Jurkat, Clone E6-1 (cell line): Measurements from ENCODE around the gene NXT2. TPM values are rescaled to one million over a fixed set of nuclear protein-coding genes. Genes with fewer than 3 reads are reported as not detected.
"Not testable (repeated sequence)": the region's sequence is repeated elsewhere in the genome, so short reads cannot be mapped to it uniquely, and the experiment has no call there.

Experiments
- DNase-seq: peaks from one replicate; pipeline ENCODE4 v3.0.0-alpha.2; 2011; ENCODE audit warnings: low read depth, low spot score
- H3K4me3 ChIP-seq: 2 replicates; pipeline ENCODE4 v1.5.1; 2011; ENCODE audit warnings: mild to moderate bottlenecking, low read length, control low read depth, moderate library complexity
- polyA plus RNA-seq: library from polyadenylated mRNA; unstranded; fragments of >200 nt; gene quantifications from one replicate; pipeline ENCODE4 v1.2.1, GENCODE V29; 2012; ENCODE audit warnings: missing spikeins; ENCODE audit not compliant: insufficient read length, insufficient read depth

Gene NXT2
- polyA plus RNA-seq, result 12.0 TPM

- peak; percentile 85 for DNase-seq
- H3K4me3 ChIP-seq, result peak within 1 kb of the TSS; percentile 73
Measured at GRCh38 chrX:109536439-109537323, at the start of gene NXT2. TSS of gene NXT2 (plus strand) at chrX:109536844. CDS start at chrX:109537007, 163 bp downstream.

- DNase-seq, result no peak
- H3K4me3 ChIP-seq, result no peak overlapping the region
Measured at GRCh38 chrX:109487640-109488039, 49.0 kb upstream of the NXT2 start.

GRCh38 chrX:109489174-109489573, 47.5 kb upstream of the NXT2 start:
- H3K4me3 ChIP-seq, result no peak overlapping the region
- no peak for DNase-seq

DNA sequence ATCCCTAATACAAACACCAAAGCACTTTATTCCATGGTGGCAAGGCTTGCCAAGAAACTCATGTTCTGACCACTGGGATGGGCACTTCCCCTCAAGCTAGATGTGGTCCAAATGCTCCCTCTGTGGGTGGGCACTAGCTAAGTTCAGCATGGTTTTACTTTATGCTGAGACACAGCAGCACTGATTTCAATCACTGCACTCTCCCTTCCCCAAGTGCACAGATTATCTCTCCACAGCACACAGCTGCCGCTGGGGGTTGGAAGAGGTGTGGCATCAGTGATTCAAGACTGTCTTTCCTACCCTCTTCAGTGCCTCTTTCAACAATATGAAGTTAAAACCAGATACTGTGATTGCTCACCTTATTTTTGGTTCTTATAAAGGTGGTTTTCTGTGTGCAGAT, 38.2 kb upstream of the NXT2 start:
- H3K4me3 ChIP-seq, result no peak overlapping the region
- no peak for DNase-seq

DNA sequence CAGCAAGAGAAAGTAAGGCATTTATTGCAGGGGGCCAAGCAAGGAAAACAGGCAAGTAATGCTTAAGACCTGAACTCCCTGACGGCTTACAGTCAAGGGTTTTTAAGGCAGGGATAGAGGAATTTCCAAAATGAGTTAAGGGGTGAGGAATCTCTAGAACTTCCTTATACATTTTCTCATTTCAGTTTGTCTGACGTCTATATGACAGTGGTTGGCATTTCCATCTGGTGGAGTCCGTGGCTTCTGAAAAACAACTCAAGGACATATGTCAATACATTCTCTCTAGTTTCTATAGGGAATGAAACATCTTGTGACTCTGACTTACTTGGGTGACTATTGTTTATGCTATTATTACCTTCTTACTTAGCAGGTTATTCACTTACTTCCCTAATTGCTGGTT, 35.5 kb upstream of the NXT2 start:
- H3K4me3 ChIP-seq, result no peak overlapping the region
- no peak for DNase-seq

GRCh38 chrX:109508915-109509314, 27.7 kb upstream of the NXT2 start:
- H3K4me3 ChIP-seq, result no peak overlapping the region
- DNase-seq, result no peak

GRCh38 chrX:109511113-109511512, 25.5 kb upstream of the NXT2 start:
- H3K4me3 ChIP-seq, result no peak overlapping the region
- no peak for DNase-seq

- DNase-seq, result no peak
- no peak overlapping the region for H3K4me3 ChIP-seq
Measured at GRCh38 chrX:109519001-109519400, 17.6 kb upstream of the NXT2 start.

GRCh38 chrX:109533005-109533404, 3.6 kb upstream of the NXT2 start:
- no peak overlapping the region for H3K4me3 ChIP-seq

DNA sequence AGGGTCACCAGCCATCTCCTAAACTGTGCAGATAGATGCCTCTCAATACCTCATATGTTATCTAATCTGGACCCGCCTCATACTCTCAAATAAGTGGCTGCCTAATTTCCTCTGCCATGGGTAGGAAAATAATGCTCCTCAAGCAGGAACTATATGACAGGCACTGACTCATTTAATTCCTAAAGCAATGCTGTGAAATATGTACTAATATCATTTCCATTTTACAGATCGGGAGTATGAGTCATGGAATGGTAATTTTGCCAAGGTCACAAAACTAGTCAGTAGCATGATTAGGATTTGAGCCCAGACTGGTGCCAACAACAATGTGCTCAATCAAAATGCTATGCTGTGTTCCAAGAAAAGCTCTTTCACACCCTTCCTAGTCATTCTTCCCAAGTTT, 3.0 kb upstream of the NXT2 start:
- no peak overlapping the region for H3K4me3 ChIP-seq

More at GRCh38 chrX:109533005-109533404, 3.6 kb upstream of the NXT2 start:
- peak; percentile 3 for DNase-seq

DNA sequence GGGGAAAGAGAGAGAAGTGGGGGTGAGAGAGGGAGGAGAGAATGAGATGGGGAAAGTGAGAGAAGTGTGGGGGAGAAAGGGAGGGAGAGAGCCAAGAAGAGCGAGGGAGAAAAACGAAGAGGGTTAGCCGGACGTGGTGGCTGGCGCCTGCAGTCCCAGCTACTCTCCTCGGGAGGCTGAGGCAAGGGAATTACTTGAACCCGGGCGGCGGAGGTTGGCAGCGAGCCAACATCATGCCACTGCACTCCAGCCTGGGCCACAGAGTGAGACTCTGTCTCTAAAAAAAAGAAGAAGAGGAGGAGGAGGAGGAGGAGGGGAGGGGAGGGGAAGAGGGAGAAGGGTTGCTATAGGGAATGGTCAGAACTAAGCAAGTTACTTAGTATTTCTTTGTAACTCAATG, 1.7 kb upstream of the NXT2 start:
- H3K4me3 ChIP-seq, result no peak overlapping the region
- DNase-seq, result no peak

More for the DNA sequence above, 3.0 kb upstream of the NXT2 start:
- no peak for DNase-seq

DNA sequence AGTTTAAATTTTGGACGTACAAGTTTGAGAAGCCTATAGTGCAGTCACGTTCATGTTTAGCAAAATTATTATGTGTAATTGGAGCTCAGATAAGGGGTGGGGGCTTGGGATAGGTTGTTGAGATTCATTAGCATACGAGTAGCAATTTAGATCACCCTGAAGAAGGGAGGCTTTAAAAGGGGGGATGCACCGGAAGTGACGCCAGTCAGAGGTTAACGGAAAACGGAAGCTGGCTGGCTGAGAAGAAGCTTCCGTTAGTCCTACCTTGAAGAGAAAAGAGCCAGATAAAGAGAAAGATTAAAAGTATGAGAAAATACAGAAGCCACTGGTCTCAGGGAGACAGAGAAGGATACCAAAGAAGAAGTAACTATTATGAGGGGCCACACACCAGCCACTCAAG, 1.1 kb upstream of the NXT2 start:
- H3K4me3 ChIP-seq, result no peak overlapping the region

GRCh38 chrX:109537324-109537665, 651 bp downstream of the NXT2 start:
- peak overlapping the region; percentile 73 for H3K4me3 ChIP-seq
- peak; percentile 2 for DNase-seq

More for the DNA sequence above, 1.1 kb upstream of the NXT2 start:
- DNase-seq, result no peak

- DNase-seq, H3K4me3 ChIP-seq: not testable (repeated sequence)
Measured at GRCh38 chrX:109539007-109539406, 2.4 kb downstream of the NXT2 start.

GRCh38 chrX:109553862-109554261, 17.2 kb downstream of the NXT2 start:
- DNase-seq, result no peak
- no peak overlapping the region for H3K4me3 ChIP-seq

DNA sequence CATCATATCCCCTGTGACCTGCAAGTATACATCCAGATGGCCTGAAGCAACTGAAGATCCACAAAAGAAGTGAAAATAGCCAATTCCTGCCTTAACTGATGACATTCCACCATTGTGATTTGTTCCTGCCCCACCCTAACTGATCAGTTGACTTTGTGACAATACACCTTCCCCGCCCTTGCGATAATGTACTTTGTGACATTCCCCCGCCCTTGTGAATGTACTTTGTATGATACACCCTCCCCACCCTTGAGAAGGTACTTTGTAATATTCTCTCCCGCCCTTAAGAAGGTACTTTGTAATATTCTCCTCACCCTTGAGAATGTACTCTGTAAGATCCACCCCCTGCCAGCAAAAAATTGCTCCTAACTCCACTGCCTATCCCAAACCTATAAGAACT, 39.4 kb downstream of the NXT2 start:
- not testable (repeated sequence) for H3K4me3 ChIP-seq, DNase-seq

DNA sequence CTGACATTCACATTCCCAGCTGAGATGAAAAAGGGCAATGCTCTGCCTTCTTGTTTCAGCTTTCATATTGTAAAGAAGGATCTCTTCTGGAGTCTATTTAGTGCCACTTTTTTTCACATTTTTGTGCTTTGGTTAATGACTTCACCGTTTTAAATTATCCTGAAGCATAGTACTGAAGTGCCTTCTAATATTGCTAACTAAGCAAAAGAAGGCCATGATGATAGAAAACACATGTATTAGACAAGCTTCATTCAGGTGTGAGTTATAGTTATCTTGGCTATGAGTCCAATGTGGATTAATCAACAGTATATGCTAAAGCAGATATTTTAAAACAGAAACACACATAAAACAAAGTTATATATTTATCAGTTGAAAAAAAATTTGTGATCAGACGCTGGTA, 40.4 kb downstream of the NXT2 start:
- H3K4me3 ChIP-seq, result no peak overlapping the region
- no peak for DNase-seq

DNA sequence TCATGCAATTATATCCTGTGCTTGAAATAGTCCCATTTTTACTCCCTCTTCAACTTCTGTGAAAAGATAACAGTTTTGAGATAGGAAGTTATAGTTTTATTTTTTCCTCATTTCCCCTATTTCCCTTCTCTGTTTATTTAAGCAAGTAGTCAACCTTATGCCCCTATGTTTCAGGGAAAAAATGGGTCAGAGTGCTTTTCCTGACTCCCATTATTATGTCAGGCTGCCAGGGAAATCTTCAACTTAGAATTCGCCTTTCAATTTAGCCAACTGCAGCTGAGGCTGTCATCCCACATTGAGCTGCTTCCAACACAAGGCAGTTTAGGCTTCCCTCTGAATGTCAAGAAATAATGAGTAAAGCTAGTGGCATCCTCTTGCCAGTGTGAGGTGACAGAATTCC, 42.3 kb downstream of the NXT2 start:
- DNase-seq, result no peak
- H3K4me3 ChIP-seq, result no peak overlapping the region

- no peak for DNase-seq
- no peak overlapping the region for H3K4me3 ChIP-seq
Measured at GRCh38 chrX:109585488-109585887, 48.8 kb downstream of the NXT2 start.

DNA sequence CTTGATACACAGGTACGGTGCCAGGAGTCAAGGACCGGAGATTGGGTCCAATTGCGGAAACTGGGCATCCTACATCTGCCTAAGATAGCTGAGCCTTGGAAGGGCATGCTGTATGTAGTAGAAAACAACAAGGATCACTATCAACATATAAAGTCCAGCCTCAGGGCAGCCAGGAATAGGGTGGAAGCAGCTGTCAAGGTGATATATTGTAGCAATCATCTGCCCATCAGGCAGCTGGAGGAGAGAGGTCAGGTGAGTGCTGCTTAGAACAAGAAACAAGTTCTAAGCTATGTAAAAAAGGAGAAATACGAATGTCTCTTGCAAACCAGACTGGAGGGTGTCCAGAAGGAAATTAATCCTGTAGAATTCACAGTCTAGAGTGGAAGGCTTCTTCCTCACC, 53.5 kb downstream of the NXT2 start:
- no peak for DNase-seq
- no peak overlapping the region for H3K4me3 ChIP-seq
